HL-60 (cell line): ENCODE measurements around the gene HSD17B3.

Experiments
- POLR2AphosphoS5 ChIP-seq: IDR thresholded peaks from 2 replicates; pipeline ENCODE4 v1.6.1; 2012; ENCODE audit warnings: low read depth
- TF ChIP-seq, protein P1 (sequence below): IDR thresholded peaks from one replicate; pipeline ENCODE4 v1.5.1; 2011; ENCODE audit warnings: low read length, control low read depth, inconsistent platforms; ENCODE audit not compliant: insufficient read depth
- TF ChIP-seq, protein P2 (sequence below): IDR thresholded peaks from 2 replicates; pipeline ENCODE4 v1.6.1; 2012; ENCODE audit warnings: low read depth; ENCODE audit not compliant: insufficient replicate concordance

DNA sequence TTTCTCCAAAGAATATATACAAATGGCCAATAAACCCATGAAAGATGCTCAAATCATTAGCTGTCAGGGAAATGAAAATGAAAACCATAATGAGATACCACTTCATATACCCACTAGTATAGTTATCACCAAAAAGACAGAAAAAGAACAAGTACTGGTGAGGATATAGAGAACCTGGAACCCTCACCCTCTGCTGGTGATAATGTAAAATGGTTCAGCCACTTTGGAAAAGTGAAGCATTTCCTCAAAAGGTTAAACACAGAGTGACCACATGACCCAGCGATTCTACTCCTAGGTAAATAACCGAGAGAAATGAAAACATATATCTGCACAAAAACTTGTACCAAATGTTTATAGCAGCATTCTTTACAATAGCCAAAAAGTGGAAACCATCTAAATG, 72.0 kb downstream of the HSD17B3 start:
- TF ChIP-seq, protein P1, sequence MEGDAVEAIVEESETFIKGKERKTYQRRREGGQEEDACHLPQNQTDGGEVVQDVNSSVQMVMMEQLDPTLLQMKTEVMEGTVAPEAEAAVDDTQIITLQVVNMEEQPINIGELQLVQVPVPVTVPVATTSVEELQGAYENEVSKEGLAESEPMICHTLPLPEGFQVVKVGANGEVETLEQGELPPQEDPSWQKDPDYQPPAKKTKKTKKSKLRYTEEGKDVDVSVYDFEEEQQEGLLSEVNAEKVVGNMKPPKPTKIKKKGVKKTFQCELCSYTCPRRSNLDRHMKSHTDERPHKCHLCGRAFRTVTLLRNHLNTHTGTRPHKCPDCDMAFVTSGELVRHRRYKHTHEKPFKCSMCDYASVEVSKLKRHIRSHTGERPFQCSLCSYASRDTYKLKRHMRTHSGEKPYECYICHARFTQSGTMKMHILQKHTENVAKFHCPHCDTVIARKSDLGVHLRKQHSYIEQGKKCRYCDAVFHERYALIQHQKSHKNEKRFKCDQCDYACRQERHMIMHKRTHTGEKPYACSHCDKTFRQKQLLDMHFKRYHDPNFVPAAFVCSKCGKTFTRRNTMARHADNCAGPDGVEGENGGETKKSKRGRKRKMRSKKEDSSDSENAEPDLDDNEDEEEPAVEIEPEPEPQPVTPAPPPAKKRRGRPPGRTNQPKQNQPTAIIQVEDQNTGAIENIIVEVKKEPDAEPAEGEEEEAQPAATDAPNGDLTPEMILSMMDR = no peak
- no peak for TF ChIP-seq POLR2AphosphoS5
- TF ChIP-seq, protein P2, sequence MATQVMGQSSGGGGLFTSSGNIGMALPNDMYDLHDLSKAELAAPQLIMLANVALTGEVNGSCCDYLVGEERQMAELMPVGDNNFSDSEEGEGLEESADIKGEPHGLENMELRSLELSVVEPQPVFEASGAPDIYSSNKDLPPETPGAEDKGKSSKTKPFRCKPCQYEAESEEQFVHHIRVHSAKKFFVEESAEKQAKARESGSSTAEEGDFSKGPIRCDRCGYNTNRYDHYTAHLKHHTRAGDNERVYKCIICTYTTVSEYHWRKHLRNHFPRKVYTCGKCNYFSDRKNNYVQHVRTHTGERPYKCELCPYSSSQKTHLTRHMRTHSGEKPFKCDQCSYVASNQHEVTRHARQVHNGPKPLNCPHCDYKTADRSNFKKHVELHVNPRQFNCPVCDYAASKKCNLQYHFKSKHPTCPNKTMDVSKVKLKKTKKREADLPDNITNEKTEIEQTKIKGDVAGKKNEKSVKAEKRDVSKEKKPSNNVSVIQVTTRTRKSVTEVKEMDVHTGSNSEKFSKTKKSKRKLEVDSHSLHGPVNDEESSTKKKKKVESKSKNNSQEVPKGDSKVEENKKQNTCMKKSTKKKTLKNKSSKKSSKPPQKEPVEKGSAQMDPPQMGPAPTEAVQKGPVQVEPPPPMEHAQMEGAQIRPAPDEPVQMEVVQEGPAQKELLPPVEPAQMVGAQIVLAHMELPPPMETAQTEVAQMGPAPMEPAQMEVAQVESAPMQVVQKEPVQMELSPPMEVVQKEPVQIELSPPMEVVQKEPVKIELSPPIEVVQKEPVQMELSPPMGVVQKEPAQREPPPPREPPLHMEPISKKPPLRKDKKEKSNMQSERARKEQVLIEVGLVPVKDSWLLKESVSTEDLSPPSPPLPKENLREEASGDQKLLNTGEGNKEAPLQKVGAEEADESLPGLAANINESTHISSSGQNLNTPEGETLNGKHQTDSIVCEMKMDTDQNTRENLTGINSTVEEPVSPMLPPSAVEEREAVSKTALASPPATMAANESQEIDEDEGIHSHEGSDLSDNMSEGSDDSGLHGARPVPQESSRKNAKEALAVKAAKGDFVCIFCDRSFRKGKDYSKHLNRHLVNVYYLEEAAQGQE = no peak
